Measurements from ENCODE around the gene USP6NL.

DNA sequence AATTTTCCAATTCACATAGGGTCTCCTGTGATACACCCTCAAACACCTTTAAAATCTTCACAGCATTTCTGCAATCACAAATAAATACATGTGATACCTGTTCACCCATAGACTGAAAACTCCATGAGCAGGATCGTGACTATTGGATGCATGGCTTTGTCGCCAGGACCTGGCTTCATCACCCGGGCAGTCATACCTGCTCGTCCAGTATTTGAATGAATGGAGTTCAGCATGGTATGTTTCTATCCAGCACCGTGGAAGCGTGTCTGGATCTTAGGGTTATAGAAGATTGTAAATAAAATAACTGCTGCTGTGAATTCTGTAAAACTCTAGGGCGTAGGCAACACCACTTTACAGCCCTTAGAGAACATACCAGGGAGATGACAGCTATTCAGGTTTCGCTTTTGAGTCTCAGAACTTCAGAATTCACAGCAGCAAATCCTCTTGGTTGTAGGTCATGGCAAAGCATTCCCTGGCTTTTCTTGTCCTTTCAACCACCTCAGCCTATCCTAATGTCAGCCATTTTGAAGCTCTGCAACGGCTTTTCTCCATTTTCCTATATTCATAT is 47.4 kb upstream of the USP6NL start:
- no peak for TF ChIP-seq FOXK2 (IDR thresholded peaks at IDR 0.05)
- TF ChIP-seq ELF4 (IDR thresholded peaks at IDR 0.05), result no peak
